Stimulated activated CD4-positive, alpha-beta T cell treated with anti-CD3 and anti-CD28 coated beads, Interleukin-4, amount 100 ng/mL, for 1 hour (primary cell): ENCODE measurements around the gene NDUFS1.
"Not testable (repeated sequence)": the region's sequence is repeated elsewhere in the genome, so short reads cannot be mapped to it uniquely, and the experiment has no call there.

Source experiments
- DNase-seq: peaks from one replicate; pipeline ENCODE4 v3.0.0-alpha.2; 2020

The NDUFS1 gene

DNA sequence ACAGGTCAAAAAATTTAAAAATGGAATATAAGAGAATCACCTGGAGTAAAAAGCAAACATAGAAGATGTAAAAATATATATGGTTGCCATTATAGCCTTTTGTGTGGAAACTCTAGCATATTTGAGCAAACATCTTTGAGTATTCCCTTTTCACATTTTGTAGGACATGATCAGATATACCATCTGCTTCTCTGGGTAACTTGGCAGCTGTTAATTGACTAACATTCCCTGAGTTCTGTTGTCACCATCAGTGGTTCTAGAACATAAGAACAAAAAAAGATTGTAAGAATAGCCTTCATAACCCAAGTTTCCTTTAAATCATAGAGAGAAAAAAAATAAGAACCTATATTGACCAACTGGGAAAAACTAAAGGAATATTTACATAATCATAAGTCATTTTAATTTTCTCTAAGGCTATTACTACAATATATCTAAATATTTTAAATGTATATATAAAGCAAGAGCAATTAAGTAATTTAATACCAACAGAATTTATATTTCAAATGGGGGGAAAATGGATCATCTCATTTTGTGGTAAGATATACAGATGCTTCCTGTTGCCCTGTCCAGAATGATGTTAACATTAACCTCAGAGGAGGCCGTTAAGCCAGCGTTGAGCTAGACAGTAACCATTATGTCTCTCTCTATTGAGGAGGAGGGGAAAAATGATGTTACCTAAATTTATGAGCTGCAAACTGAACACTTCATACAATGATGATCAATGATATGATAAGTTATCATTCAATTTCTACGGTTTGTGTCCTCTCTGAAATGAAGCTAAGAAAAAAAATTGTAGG lies 63.5 kb downstream of the NDUFS1 start:
- no peak for DNase-seq

DNA sequence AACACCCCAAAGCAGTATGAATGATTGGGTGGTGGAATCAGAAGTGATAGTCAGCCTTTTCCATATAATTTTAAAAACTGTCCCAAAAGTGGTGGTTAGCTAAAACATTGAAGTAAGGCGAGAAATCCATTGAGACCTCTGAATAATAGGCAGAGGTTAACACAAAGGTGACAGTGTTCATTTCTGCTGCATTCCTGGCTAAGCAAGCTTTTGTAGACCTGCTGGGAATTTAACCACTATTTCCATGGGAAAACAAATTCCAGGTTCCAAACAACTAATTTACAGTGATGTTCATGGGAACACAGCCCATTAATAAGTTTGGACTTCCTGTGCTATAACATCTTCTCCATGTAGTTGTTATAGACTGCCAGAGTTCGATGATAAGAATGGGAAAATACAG lies 66.9 kb downstream of the NDUFS1 start:
- DNase-seq, result no peak

DNA sequence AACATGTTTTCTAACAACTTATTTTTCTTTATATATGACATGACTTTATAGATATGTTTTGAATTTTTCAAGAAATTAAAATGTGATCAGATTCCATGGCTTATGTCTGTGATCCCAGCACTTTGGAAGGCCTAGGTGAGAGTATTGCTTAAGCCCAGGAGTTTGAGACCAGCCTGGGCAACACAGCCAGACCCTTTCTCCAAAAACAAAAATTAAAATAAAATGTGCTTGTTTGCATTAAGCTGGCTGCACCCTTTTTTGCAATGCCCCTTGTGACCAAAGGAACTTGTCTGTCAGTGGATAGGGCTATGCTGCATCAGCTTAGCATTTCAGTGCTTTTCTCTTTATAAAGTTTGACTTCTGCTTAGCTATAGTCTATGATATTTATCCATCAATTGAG lies 71.0 kb downstream of the NDUFS1 start:
- no peak for DNase-seq

DNA sequence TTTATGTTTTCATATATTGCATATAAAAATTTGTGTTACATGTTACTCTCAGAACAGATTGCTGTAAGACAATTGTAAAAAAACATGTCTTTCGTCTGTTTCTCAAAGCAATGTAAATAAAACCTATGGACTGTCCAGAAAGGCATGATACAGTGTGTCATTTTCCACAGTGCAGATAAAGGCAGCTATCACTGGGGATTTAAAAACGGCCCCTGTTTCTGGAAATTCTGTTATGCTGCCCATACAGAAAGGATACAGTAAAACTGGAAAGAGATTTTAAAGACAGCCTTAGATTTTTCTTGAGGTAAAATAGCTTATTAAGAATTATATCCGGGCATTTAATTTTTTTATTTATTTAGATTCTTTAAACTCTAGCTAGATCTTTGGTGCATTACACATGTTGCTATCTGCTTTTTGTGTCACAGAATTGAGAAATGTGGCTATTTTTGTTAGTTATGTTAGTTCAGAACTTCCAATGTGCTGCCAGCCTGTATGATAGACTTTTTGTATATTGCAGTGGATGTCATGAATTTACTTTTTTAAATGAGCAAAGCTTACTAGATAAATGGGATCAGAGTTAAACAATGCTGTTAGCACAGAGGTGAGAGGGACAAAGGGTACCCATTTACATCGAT lies 72.4 kb downstream of the NDUFS1 start:
- no peak for DNase-seq

DNA sequence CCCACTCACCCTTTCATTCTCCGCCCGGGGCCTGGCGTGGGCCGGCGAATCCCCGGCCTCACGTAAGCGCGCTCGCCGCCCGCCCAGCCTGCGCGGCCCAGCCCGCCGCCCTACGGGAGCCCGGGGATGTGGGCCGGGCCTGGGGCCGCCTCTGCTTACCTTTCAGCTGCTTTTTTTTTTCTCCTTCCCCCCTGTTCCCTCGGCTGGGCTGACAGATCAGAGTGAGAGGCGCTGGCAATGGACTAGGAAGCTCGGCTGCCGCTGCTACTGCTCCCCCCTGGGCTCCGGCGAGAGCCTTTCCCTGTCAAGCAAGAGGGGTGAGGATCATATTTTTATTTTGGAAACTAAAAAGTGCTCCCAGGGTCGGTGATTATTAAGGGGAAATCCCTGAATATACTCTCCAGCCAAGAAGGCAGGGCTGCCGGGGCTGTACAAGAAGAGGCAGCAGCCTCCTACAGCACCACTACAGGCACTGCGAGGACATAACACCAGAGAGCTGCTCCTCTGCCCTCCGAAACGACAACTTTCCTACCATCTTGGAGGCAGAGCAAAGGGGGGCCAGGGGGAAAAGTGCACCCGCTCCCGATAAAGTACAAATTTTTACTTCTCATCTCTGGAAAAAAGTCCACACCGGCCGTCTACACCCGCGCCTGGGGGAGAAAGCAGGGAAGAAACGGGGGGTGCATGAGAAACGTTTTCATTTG lies 73.3 kb downstream of the NDUFS1 start, which contains the start of gene INO80D:
INO80D (minus strand) TSS at position 433 of the 704 bp plus-strand sequence. CDS start 23,158 bp downstream, outside the sequence.
- peak; percentile 72 for DNase-seq

DNA sequence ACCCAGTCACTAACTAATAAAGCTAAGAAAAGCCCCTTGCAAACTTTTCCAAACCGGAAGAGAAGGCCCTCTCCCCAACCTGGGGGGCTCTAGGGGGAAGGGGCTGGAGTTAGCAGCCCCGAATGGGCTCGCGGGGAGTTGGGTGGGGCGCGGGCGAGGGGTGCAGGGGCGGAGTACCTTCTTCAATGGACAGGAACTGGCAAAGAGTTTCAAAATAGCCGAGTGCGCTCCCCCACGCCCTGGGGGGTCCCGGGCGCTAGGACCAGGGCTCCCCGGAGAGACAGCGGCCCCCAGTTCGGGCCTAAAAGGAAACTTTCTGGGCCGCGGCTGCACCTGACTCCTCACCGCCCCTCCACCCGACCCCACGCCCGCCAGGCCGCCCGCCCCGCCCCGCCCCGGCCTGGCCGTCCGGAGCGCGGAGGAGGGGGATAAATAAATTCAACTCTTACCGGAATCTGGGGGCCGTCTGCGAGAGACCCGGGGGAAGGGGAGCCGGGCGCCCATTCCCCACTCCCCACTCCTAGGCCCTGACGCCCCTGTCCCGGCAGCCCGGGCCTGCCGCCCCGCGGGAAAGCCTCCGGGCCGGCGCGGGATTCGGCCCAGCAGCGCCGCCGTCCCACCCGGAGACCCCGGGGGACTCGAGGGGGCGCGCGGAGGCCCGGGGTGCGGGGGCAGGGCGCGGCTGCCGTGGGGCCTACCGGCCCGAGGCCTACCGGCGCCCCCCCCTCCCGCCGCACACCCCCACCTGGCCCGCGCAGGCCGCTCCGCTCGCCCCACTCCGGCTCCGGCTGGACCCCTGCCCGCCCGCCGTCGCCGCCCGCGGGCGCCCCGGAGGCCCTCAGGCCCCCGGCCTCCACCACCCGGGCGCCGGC lies 74.1 kb downstream of the NDUFS1 start:
- peak; percentile 48 for DNase-seq

DNA sequence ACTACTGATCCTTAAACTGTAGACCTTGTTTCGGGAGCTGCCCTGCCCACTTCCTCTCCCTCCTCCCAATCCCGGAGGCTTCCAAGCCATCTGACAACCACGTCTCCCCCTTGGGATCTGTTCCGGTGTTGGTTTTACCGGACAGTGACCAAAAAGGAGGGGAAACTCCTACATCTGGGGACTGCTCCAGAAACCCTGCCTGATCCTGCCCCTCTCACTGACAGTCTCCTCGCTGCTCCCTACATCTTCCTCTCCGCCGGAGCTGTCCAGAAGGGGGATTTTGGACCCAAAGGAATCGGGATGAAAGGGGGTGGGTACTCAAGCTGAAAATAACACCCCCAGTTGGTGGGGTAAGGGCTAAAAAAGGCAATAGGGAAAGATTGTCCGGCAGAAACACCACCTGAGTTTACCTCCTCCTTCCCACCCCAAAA lies 74.8 kb downstream of the NDUFS1 start:
- DNase-seq, result peak; percentile 4

DNA sequence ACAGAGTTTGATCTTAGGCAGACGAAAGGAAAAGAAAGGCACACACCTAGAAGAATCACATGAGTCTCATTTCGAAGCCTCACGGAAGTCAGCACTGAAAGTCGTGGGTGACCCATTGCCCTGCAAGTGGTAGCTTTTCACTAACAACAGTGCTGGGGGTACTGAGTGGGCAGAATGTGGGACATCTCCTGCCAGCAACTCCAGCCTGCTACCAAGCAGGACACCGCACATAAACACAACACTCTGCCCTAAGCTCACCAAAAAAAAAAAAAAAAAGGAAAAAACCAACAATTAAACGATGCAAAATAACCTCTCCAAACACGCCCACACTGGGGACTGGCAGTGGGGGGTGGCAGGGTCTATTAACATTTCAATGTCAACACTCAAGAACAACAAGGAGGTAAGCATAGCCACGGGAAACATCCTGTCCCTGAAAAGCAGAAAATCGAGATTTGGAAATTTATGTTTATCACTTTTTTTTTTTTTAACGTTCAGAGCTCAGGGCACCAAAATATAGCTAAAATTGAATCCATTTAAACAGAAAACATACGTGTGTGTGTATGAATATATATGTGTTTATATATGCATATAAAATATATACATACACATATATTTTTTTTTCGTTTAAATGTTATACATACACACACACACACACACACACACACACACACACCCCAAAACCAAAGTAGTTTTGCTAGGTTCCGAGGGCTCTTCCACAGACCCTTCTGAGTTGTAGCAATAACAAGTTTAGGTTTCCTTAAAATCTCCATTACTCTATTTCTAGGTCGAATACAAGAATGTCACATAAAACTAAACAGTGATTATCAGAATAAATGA lies 75.4 kb downstream of the NDUFS1 start:
- no peak for DNase-seq

DNA sequence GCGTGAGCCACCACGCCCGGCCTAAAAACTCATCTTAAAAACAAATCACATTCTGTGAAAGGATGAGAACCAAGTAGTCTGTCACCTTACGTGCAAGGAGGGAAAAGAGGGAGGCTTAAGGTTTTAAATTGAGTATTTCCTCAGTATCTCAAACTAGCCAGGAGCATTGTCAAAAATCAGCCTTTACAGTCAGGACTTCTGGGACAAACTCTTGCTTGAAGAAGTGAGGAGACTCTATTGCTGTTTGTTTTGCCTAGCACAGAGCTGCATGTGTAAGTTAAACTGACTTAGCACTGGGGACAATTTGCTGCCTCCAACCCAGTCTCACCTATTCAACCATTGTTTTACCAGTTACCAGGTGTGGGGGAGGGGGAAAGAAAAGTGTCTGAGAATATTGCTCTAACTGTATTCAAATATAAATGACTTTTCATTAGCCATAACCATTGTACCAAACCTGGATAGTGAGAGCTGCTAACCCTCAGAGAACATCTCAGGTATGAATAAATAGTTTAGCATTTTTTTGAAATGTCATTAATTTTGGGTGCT lies 76.9 kb downstream of the NDUFS1 start:
- no peak for DNase-seq

DNA sequence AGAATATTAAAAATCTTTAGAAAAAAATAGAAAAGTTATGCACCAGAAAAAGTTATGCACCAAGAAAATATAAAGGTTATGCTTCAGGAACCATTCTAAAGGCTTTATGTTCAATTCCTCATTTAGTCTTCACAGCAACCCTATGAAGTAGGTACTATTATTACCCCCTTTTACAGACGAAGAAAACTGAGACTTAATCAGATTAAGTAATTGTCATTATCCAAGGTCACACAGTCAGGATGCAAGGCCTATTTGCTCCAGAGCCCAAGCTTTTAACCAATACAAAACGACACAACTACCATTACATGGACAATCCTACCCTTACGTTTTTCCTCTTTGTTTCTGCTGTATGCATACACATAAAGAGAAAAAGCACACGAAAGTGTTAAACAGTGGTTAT lies 78.3 kb downstream of the NDUFS1 start:
- DNase-seq, result no peak

DNA sequence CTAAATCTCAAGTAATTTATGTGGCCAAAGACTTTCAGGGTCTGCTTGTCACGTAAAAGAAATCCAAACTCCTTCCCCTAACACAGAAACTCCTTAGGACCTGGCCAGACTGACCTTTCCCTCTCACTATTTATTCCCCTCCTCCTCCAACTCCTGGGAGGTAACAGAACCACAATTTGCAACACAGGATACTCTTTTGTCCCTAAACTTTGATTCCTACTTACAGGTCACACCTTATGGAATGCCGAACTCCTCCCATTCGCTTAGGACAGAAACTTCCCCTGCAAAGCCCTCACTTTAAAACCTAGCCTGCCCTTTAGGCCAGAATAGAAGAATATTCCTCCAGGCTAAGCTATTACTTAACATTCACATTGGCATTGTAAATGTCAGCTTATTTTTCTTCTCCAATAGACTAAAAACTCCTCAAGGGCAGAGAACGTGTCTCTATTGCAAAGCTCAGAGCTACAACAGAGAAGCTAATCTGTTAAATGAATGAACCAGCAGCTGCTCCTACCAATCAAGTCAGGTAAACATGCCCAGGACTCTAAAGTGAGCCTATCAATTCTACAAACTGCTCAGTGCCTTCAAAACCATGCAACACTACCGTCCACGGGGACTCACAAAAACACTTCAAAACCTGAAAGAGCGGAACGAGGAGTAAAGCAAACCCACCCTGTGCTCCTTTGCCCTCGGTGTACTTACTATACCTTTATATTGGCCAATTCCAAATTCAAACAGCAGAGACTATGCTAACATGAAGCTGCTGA lies 79.4 kb downstream of the NDUFS1 start:
- DNase-seq, result no peak

DNA sequence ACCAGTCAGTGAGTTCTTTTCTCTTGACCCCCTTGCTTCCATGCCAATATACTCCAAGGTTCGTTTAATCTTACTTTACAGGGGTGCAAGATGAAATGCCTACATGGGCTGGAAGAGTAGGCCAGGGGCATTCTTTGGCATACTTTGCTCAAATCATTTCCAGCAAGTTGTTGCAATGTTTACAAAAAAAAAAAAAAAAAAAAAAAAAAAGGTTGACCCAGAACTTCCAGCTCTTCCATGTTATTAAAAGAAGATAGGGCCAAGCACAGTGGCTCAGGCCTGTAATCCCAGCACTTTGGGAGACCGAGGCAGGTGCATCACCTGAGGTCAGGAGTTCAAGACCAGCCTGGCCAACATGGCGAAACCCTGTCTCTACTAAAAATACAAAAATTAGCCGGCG lies 81.4 kb downstream of the NDUFS1 start:
- DNase-seq, result not testable (repeated sequence)

DNA sequence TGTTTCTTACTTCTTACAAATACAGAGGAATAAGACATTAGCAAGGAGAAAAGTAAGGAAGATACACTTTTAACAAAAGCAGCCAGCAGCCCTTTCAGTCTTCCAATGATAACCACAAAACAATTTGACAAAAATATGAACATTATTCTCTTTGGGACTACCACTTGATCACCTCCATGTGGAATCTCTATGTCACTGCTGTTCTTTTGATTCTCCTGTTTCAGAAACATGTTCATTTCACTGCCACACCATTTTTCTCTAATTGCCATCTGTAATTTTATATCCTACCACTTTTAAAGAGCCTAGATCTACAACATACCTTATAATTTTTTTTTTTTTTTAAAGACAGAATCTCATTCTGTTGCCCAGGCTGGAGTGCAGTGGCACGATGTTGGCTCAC lies 84.1 kb downstream of the NDUFS1 start:
- DNase-seq, result no peak

DNA sequence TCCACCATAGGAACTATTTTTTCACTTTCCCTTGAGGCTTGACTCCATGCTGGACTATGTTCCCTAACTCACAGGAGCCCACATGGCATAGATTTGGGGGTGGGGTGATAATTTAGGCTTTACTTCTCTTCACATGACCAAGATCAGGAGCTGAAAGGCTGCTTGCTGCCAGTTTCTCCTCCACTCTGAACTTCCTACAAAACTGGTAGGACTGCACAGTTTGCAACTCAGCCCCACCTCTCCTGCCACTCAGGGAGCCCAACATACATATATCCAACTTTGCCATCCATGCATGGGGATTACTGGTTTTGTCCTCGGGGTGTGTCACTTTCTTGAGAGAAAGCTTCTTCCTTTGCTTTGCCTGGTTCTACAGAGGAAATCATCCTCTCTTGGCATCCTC lies 87.4 kb downstream of the NDUFS1 start:
- no peak for DNase-seq

DNA sequence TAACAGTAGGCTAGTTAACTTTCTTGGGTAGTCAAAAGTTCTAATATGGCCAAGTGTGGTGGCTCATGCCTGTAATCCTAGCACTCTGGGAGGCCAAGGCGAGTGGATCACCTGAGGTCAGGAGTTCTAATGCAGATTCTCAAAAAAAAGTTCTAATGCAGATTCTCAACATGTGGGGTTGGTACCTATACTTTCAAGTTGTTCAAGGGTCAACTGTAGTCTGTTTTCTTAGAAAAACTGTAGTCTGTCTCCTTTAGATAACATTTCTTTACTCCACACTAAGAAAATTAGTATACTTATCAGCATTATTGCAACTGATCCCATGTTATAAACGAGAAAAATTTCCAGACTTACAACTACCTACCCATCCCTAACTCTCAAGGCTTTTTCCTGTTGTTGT lies 89.8 kb downstream of the NDUFS1 start:
- no peak for DNase-seq

DNA sequence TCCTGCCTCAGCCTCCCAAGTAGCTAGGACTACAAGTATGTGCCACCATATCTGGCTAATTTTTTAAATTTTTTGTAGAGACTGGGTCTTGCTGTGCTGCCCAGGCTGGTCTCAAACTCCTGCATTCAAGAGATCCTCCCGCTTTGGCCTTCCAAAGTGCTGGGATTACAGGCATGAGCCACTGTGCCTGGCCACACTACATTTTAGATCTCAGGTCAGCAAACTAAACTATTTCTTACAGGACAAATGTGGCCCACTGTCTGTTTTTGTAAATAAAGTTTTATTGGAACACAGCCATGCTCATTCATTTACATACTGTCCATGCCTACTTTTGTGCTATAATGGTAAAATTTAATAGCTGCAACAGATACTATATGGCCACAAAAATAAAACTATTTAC lies 91.0 kb downstream of the NDUFS1 start:
- DNase-seq, result no peak
